ENCODE measurements around the gene CAMSAP2.

Gene CAMSAP2

GRCh38 chr1:200896531-200897196, 158.0 kb downstream of the CAMSAP2 start:
- no peak for DNase-seq (ENCODE audit: low read depth in 3 of 3, low spot score in 1 of 3)

- no peak for DNase-seq (ENCODE audit: low read depth in 3 of 3, low spot score in 1 of 3)
These were observed 158.6 kb downstream of the CAMSAP2 start for GRCh38 chr1:200897259-200897658.

DNA sequence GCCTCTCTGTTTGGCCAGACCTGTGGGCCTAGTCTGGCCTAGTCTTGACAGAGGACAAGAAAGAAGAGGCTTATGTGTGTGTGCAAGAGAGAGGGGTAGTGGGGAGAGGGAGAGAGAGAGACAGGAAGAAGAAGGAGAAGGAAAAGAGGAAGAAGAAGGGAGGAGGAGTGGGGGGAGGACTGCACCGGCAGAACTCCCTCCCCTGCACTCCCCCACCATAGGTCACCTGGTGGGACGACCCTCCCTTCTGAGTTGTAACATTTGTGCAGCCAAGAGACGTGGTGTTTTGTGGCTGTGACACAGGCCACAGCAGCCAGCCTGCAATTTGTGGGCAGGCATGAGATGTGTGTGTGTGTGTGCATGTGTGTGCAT, 160.3 kb downstream of the CAMSAP2 start:
- no peak for DNase-seq (ENCODE audit: low read depth in 3 of 3, low spot score in 1 of 3)

- no peak for DNase-seq (ENCODE audit: low read depth in 3 of 3, low spot score in 1 of 3)
These were observed 160.8 kb downstream of the CAMSAP2 start for GRCh38 chr1:200899451-200899915.

DNA sequence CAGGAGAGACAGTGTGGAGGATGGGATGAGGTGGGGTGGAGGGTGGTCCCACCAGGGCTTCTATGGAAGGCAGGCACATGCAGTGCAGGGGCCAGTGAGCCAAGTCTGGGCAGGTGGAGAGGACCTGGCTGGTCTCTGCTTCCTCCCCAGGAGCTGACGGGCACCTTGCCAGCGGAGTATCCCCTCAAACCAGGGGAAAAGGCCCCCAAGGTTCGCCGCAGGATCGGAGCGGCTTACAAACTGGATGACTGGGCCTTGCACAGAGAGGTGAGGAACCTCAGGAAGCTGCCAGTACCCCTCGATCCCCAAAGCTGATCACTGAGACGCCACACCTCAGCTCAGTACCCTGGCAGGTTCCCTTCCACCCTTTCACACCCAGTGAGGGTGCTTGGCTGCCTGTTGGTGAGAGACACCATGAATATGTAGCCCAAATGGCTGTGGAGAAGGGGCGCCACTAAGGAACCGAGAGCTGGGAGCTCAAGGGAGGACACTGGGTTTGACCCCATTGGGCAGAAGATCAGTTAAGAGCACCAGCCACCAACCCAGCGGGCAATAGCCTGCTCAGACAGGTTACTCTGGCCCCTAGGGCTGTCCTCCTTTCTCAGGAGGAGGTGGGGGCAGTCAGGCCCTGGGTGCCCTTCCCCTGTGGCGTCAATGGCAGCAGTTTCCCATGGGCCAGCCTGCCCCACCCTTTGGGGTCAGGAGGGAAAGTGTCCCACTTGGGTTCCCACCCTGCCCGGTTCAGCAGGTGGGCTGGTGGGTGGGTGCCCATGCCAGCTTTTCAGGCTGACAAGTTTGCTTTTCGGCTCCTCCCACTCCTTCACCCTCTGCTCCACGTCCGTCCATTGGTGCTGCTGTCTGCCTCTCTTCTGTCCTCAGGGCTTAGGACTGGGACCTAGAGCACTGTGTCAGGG, 161.5 kb downstream of the CAMSAP2 start:
- no peak for DNase-seq (ENCODE audit: low read depth in 3 of 3, low spot score in 1 of 3)

GRCh38 chr1:200900877-200901276, 162.2 kb downstream of the CAMSAP2 start:
- DNase-seq (ENCODE audit: low read depth in 3 of 3, low spot score in 1 of 3), result no peak

- DNase-seq (ENCODE audit: low read depth in 3 of 3, low spot score in 1 of 3), result no peak
These were observed 162.7 kb downstream of the CAMSAP2 start for GRCh38 chr1:200901350-200901749.

GRCh38 chr1:200901796-200902444, 163.2 kb downstream of the CAMSAP2 start:
- no peak for DNase-seq (ENCODE audit: low read depth in 3 of 3, low spot score in 1 of 3)

DNA sequence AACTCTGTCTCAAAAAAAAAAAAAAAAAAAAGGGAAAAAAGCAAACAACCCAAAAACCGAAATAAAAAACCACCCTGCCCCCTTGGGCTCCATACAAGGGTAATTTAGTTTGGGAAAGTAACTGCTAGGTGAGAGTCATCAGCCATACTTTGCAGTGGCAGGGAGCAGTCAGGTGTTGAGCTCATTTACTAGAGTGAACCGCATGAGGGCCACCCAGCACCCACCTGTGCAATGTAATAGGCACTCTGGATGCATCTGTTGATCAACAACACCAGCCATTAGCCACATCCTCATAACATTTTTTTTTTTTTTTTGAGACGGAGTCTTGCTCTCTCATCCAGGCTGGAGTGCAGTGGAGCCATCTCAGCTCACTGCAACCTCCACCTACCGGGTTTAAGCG, 165.1 kb downstream of the CAMSAP2 start:
- DNase-seq (ENCODE audit: low read depth in 3 of 3, low spot score in 1 of 3), result no peak

GRCh38 chr1:200904772-200905171, 166.1 kb downstream of the CAMSAP2 start:
- DNase-seq (ENCODE audit: low read depth in 3 of 3, low spot score in 1 of 3), result no peak

DNA sequence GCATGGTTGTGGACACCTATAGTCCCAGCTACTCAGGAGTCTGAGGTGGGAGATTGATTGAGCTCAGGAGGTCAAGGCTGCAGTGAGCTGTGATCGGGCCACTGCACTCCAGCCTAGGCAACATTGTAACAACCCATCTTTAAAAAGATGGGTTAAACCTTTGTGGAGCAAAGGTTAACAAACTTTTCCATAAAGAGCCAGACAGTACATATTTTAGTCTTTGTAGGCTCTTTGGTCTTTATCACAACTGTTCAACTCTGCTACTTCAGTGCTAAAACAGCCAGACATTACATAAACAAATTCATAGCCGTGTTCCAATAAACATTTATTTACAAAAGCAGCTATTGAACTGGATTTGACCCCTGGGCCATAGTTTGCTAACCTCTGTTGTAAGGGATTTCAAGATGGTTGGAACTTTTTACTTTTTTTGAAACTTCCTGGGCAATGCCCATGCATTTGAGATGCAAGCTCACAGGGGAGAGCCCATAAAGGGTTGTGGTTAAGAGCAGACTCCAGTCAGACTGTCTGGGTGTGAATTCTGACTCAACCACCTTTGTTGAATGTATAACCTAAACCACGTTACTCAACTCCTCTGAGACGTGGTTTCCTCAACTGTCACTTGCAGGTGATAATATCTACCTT, 166.8 kb downstream of the CAMSAP2 start:
- peak in 2 of 3 donors; percentile 17 to 19 for DNase-seq (ENCODE audit: low read depth in 3 of 3, low spot score in 1 of 3)

DNA sequence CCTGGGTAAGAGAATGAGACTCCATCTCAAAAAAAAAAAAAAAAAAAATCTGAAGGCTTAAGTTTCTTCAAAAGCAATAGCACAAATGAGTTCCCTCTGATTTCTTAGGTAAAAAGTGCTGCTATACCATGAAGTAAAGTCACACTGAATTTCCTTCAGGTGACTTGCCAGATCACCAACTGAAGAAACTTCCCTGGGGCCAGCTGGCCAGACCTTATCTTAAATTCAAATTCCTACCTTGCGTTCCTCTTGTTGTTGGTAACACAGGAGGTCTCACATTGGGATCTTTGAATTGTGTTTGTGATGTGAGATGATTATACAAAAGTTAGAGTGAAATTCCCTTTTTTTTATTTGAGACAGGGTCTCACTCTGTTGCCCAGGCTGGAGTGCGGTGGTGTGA, 167.8 kb downstream of the CAMSAP2 start:
- DNase-seq (ENCODE audit: low read depth in 3 of 3, low spot score in 1 of 3), result no peak

DNA sequence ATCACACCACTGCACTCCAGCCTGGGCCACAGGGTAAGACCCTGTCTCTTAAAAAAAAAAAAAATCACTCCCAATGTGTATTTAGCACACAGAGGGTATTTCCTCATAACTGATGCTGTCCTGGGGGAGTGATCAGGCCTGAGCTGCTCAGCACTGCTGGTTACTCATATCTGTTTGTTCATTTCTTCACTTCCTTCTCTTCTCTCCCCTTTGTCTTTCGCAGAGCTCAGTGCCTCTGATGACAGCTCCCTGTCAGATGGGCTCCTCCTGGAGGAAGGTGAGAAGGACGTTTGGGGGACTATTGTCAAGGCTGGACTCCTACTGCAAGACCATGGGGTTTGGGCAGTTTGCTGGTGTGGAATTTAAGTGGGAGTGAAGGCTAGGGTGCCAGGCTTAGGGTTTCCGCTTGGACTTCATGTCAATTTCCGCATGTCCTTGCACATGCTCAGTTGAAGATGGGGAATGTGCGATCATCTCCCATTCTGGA, 169.0 kb downstream of the CAMSAP2 start:
- DNase-seq (ENCODE audit: low read depth in 3 of 3, low spot score in 1 of 3), result no peak

DNA sequence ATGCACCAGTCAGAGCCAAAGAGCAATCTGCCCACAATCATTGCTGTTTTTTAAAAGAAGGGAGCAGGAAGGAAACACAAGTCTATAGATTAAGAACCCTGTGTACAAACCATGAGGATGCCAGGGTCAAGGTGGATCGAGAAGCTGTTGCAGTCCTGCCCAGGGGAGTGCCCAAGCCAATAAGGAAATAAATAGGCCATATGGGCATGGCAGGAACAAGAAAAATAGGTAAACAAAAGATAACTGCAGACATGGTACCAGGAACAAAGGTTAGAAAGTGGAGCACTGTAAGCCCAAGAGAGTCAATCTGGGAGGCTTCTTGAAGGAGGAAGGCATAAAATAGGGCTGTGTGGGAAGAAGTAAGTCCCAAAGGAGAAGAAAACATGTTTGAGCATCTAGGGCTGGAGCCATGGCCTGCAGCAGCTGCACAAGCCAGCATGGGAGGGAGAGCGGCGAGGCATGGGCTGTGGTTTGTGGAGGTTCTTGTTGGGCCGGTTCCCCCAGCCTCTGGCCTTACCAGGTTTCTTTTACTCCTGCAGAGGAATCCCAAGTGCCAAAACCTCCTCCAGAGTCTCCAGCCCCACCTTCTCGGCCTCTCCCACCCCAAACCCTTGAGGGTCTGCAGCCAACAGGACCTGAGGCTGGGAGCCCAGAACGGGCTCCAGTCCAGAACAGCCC, 169.6 kb downstream of the CAMSAP2 start:
- no peak for DNase-seq (ENCODE audit: low read depth in 3 of 3, low spot score in 1 of 3)

- DNase-seq (ENCODE audit: low read depth in 3 of 3, low spot score in 1 of 3), result no peak
These were observed 170.4 kb downstream of the CAMSAP2 start for GRCh38 chr1:200909071-200909470.

DNA sequence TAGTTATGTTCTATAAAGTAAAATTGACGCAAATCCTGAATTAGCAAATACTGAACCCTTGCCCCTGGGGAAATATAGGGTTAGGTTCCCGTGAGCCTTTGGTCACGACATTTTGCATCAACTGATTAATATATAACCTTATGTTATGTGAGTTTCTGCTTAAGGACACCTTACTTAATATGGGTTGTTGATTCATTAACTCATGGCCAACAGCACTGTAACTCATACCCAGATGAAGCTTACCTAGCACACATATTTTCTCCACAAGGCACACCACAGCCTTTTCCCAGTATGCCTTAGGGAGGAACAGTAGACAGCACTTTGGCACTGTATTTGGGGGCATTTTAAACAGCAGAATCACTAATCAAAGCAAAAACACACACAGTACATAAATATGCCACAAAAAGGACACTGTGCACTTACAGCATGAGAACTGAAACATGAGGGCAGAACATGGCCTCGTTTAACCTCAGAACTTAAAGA, 171.1 kb downstream of the CAMSAP2 start:
- no peak for DNase-seq (ENCODE audit: low read depth in 3 of 3, low spot score in 1 of 3)

All from stimulated activated CD4-positive, alpha-beta T cell treated with anti-CD3 and anti-CD28 coated beads, TNF-alpha, amount 100 ng/mL, for 1 hour (primary cell).